HCT116 (cell line): ENCODE measurements around the gene ATP6V1B1. TPM values are rescaled to one million over a fixed set of nuclear protein-coding genes. Genes with fewer than 3 reads are reported as not detected.

ENCODE experiments used
- ATAC-seq: fragments of 200-7000 bp; cut with Tn5 transposase; 2 replicates; pipeline ENCODE4 v1.9.1; 2020; ENCODE audit warnings: mild to moderate bottlenecking, moderate library complexity
- BruUV-seq: library from RNA; stranded (reverse); fragments of 400-500 nt; replicated peaks from 2 replicates; lab custom pipeline; 2021; lab: Mats Ljungman, UMichigan
- CTCF ChIA-PET: fragments of 300-600 bp; sonication (Branson Sonifier 250); formaldehyde crosslinking; loops from one replicate; lab custom pipeline; 2021; ENCODE audit warnings: antibody characterized with exemption; lab: Charles Lee
- POLR2A ChIA-PET: fragments of 300-600, 350-600 bp; sonication (Branson Sonifier 250); formaldehyde crosslinking; loops from one replicate; lab custom pipeline; 2021; ENCODE audit warnings: antibody characterized with exemption; lab: Charles Lee
- RAD21 ChIA-PET, 2 experiments: fragments of 300-600 bp; sonication (Branson Sonifier 250); formaldehyde crosslinking; loops; one replicate each; lab custom pipeline; 2023; ENCODE audit warnings: low total read pairs in 2 of 2; ENCODE audit not compliant: uncharacterized antibody in 2 of 2, unreplicated experiment in 2 of 2, low non-redundant PET in 1 of 2; lab: Charles Lee
- DNase-seq: peaks from one replicate; pipeline ENCODE4 v3.0.0-alpha.2; 2010; ENCODE audit warnings: low read depth, low spot score
- H2AFZ ChIP-seq: fragments of 200-600 bp; shearing (Covaris generic), sonication (generic); 2 replicates; pipeline ENCODE4 v1.6.1; 2017; ENCODE audit warnings: low read depth, mixed run types, mixed read lengths, antibody characterized with exemption, low read length; ENCODE audit not compliant: poor library complexity, severe bottlenecking
- H3K27ac ChIP-seq: 2 replicates; pipeline ENCODE4 v1.5.1; 2012; ENCODE audit warnings: low read depth, low read length
- H3K27me3 ChIP-seq: fragments of 200-600 bp; sonication (generic); 2 replicates; pipeline ENCODE4 v1.6.1; 2016; ENCODE audit warnings: mixed run types, low read length, mixed read lengths; ENCODE audit not compliant: insufficient read depth
- H3K36me3 ChIP-seq, 2 experiments: fragments of 200-500 bp in 1 of 2; fragments of 200-600 bp in 1 of 2; sonication (Bioruptor generic) in 1 of 2; sonication (generic) in 1 of 2; 2 replicates each; pipeline versions ENCODE4 v1.5.1 to v1.6.1; 2014 to 2016; ENCODE audit warnings: low read length in 2 of 2, inconsistent platforms in 1 of 2, mixed read lengths in 1 of 2, mixed run types in 1 of 2; ENCODE audit not compliant: insufficient read depth in 2 of 2, control insufficient read depth in 1 of 2
- H3K4me1 ChIP-seq, 2 experiments: fragments of 200-600 bp in 1 of 2; sonication (generic) in 1 of 2; 2 replicates each; pipeline versions ENCODE4 v1.5.1 to v1.6.1; 2012 to 2017; ENCODE audit warnings: low read length in 2 of 2, inconsistent platforms in 1 of 2, mild to moderate bottlenecking in 1 of 2, mixed read lengths in 1 of 2, mixed run types in 1 of 2, moderate library complexity in 1 of 2; ENCODE audit not compliant: insufficient read depth in 2 of 2, control insufficient read depth in 1 of 2
- H3K4me2 ChIP-seq: fragments of 200-600 bp; sonication (generic); 2 replicates; pipeline ENCODE4 v1.6.1; 2017; ENCODE audit warnings: mixed run types, low read length, mixed read lengths
- H3K4me3 ChIP-seq, 2 experiments: fragments of 200-600 bp in 1 of 2; sonication (generic) in 1 of 2; replicated peaks in 1 of 2; 2 replicates each; pipeline ENCODE4 v1.5.1; 2011 to 2016; ENCODE audit warnings: low read length in 2 of 2, control low read depth in 1 of 2, low read depth in 1 of 2, mild to moderate bottlenecking in 1 of 2, mixed read lengths in 1 of 2, mixed run types in 1 of 2
- H3K79me2 ChIP-seq: fragments of 200-600 bp; sonication (generic); 2 replicates; pipeline ENCODE4 v1.6.1; 2017; ENCODE audit warnings: mild to moderate bottlenecking, mixed run types, low read length, moderate library complexity, mixed read lengths; ENCODE audit not compliant: insufficient read depth
- H3K9ac ChIP-seq: fragments of 200-600 bp; sonication (generic); 2 replicates; pipeline ENCODE4 v1.6.1; 2016; ENCODE audit warnings: low read length, mixed read lengths
- H3K9me2 ChIP-seq: fragments of 200-600 bp; sonication (generic), shearing (Covaris generic); 2 replicates; pipeline ENCODE4 v1.6.1; 2017; ENCODE audit warnings: mixed run types, mild to moderate bottlenecking, moderate library complexity; ENCODE audit not compliant: insufficient read depth
- H3K9me3 ChIP-seq, 2 experiments: fragments of 200-500 bp in 1 of 2; fragments of 200-600 bp in 1 of 2; sonication (Bioruptor generic) in 1 of 2; sonication (generic) in 1 of 2; 2 replicates each; pipeline ENCODE4 v1.6.1; 2014 to 2017; ENCODE audit warnings: low read length in 2 of 2, mixed read lengths in 2 of 2, inconsistent platforms in 1 of 2, low read depth in 1 of 2, mild to moderate bottlenecking in 1 of 2, mixed run types in 1 of 2, moderate library complexity in 1 of 2; ENCODE audit not compliant: control insufficient read depth in 1 of 2, insufficient read depth in 1 of 2
- H4K20me1 ChIP-seq: fragments of 200-600 bp; sonication (generic), shearing (Covaris generic); 2 replicates; pipeline ENCODE4 v1.6.1; 2017; ENCODE audit warnings: mixed run types, mild to moderate bottlenecking, moderate library complexity; ENCODE audit not compliant: insufficient read depth
- CBX3 ChIP-seq: IDR thresholded peaks from 2 replicates; pipeline ENCODE4 v1.6.1; 2012; ENCODE audit warnings: low read depth
- EGR1 ChIP-seq: IDR thresholded peaks from 2 replicates; pipeline ENCODE4 v1.6.1; 2012; ENCODE audit warnings: low read depth
- EZH2 ChIP-seq: fragments of 200-600 bp; sonication (generic); IDR thresholded peaks from 2 replicates; pipeline ENCODE4 v1.6.1; 2017; ENCODE audit warnings: antibody characterized with exemption, mixed run types
- EZH2phosphoT487 ChIP-seq: fragments of 200-600 bp; IDR thresholded peaks from 2 replicates; pipeline ENCODE4 v1.6.1; 2018; ENCODE audit warnings: antibody characterized with exemption, borderline replicate concordance
- FOSL1 ChIP-seq: IDR thresholded peaks from 2 replicates; pipeline ENCODE4 v1.6.1; 2012; ENCODE audit warnings: low read depth
- JUND ChIP-seq: IDR thresholded peaks from 2 replicates; pipeline ENCODE4 v1.6.1; 2012
- POLR2A ChIP-seq: IDR thresholded peaks from 2 replicates; pipeline ENCODE4 v1.7.0; 2011; ENCODE audit warnings: borderline replicate concordance; ENCODE audit not compliant: insufficient read depth, insufficient read length; ENCODE audit errors: extremely low read depth
- POLR2AphosphoS5 ChIP-seq: IDR thresholded peaks from 2 replicates; pipeline ENCODE4 v1.6.1; 2011; ENCODE audit warnings: mild to moderate bottlenecking, low read depth, low read length, moderate library complexity
- SIN3A ChIP-seq: IDR thresholded peaks from 2 replicates; pipeline ENCODE4 v1.6.1; 2012; ENCODE audit warnings: low read depth
- SP1 ChIP-seq: IDR thresholded peaks from 2 replicates; pipeline ENCODE4 v1.6.1; 2012; ENCODE audit warnings: low read depth
- SRF ChIP-seq: IDR thresholded peaks from 2 replicates; pipeline ENCODE4 v1.6.1; 2012; ENCODE audit warnings: low read depth
- TCF7L2 ChIP-seq: IDR thresholded peaks from 2 replicates; pipeline ENCODE4 v1.7.0; 2011; ENCODE audit warnings: borderline replicate concordance, inconsistent platforms; ENCODE audit not compliant: insufficient read depth, insufficient read length; ENCODE audit errors: extremely low read depth
- ZFX ChIP-seq: fragments of 450-650 bp; IDR thresholded peaks from 2 replicates; pipeline ENCODE4 v1.6.1; 2017
- ZNF274 ChIP-seq: fragments of 200-500 bp; sonication (Bioruptor generic); IDR thresholded peaks from 2 replicates; pipeline ENCODE4 v1.6.1; 2014; ENCODE audit warnings: mild to moderate bottlenecking, low read depth, low read length, inconsistent platforms
- intact Hi-C: fragments of 100-400 bp; cut with micrococcal nuclease; formaldehyde crosslinking; loops from 2 replicates; pipeline ENCODE4 v1.10.0; 2022
- total RNA-seq: library from RNA; stranded (reverse); gene quantifications from one replicate; pipeline ENCODE4 v1.2.1, GENCODE V29; 2021; ENCODE audit not compliant: unreplicated experiment
- TF ChIP-seq, protein P1 (sequence below): IDR thresholded peaks from 2 replicates; pipeline ENCODE4 v1.6.1; 2011; ENCODE audit warnings: mild to moderate bottlenecking, low read length, moderate library complexity; ENCODE audit not compliant: insufficient replicate concordance; ENCODE audit errors: extremely low read depth
- TF ChIP-seq, protein P2 (sequence below): IDR thresholded peaks from 2 replicates; pipeline ENCODE4 v1.6.1; 2012

The ATP6V1B1 gene
- total RNA-seq, 1 experiment from 2014 or later: 0.74 TPM

DNA sequence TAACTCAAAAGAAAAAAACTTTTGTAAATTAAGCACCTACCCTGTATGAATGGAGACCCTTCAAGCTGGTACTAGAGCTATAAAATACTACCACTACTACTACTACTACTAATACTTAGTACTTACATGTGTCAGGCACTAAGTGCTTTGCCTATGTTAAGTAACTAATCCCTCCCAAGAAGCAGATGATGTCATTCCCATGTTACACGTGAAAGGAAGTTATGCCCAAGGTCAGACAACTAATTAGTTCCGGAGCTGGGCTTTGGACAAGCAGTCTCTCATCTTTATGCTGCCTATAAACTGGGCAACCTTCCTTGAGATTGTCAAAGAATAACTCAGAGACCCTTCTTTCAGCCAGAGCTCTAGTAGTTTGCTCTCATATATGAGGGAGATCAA is 13.9 kb upstream of the ATP6V1B1 start:
- TF ChIP-seq ZNF274 (no peak), CBX3 (no peak), TCF7L2 (no peak), EZH2phosphoT487 (no peak), SRF (no peak), SP1 (no peak), JUND (no peak), EZH2 (no peak), EGR1 (no peak), SIN3A (no peak), ZFX (no peak), POLR2A (no peak), POLR2AphosphoS5 (no peak), FOSL1 (no peak)
- TF ChIP-seq, protein P1, sequence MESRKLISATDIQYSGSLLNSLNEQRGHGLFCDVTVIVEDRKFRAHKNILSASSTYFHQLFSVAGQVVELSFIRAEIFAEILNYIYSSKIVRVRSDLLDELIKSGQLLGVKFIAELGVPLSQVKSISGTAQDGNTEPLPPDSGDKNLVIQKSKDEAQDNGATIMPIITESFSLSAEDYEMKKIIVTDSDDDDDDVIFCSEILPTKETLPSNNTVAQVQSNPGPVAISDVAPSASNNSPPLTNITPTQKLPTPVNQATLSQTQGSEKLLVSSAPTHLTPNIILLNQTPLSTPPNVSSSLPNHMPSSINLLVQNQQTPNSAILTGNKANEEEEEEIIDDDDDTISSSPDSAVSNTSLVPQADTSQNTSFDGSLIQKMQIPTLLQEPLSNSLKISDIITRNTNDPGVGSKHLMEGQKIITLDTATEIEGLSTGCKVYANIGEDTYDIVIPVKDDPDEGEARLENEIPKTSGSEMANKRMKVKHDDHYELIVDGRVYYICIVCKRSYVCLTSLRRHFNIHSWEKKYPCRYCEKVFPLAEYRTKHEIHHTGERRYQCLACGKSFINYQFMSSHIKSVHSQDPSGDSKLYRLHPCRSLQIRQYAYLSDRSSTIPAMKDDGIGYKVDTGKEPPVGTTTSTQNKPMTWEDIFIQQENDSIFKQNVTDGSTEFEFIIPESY: no peak
- TF ChIP-seq, protein P2, sequence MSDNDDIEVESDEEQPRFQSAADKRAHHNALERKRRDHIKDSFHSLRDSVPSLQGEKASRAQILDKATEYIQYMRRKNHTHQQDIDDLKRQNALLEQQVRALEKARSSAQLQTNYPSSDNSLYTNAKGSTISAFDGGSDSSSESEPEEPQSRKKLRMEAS: no peak
- Histone ChIP-seq H3K9me3 (no peaks in the 10 kb centered on the region), H3K4me3 (no peak overlapping the region), H3K9me2 (no peaks in the 10 kb centered on the region), H3K9ac (no peak overlapping the region), H3K79me2 (no peaks in the 10 kb centered on the region), H3K27ac (no peak overlapping the region), H3K36me3 (no peaks in the 10 kb centered on the region), H3K4me1 (no peaks in the 10 kb centered on the region), H4K20me1 (no peaks in the 10 kb centered on the region), H2AFZ (no peak overlapping the region), H3K4me2 (no peak overlapping the region), H3K27me3 (no peaks in the 10 kb centered on the region)
- POLR2A ChIA-PET: no interaction called here
- RAD21 ChIA-PET: no interaction called here
- intact Hi-C loops: no loop called here
- ATAC-seq: no peak
- DNase-seq: no peak
- no TSS peak for BruUV-seq
- CTCF ChIA-PET: interaction anchor here (0.7 to 1.3 kb wide), 3 partner anchors 10 to 60 kb away, joined by 3 to 6 read pairs (median 3); no protein-coding TSS in a partner anchor
